Measurements from ENCODE around the gene OBP2B.
"Not testable (repeated sequence)": the region's sequence is repeated elsewhere in the genome, so short reads cannot be mapped to it uniquely, and the experiment has no call there.

The OBP2B gene

GRCh38 chr9:133221177-133221809 is 12.2 kb upstream of the OBP2B start:
- no peak for DNase-seq (ENCODE audit: low spot score)

DNA sequence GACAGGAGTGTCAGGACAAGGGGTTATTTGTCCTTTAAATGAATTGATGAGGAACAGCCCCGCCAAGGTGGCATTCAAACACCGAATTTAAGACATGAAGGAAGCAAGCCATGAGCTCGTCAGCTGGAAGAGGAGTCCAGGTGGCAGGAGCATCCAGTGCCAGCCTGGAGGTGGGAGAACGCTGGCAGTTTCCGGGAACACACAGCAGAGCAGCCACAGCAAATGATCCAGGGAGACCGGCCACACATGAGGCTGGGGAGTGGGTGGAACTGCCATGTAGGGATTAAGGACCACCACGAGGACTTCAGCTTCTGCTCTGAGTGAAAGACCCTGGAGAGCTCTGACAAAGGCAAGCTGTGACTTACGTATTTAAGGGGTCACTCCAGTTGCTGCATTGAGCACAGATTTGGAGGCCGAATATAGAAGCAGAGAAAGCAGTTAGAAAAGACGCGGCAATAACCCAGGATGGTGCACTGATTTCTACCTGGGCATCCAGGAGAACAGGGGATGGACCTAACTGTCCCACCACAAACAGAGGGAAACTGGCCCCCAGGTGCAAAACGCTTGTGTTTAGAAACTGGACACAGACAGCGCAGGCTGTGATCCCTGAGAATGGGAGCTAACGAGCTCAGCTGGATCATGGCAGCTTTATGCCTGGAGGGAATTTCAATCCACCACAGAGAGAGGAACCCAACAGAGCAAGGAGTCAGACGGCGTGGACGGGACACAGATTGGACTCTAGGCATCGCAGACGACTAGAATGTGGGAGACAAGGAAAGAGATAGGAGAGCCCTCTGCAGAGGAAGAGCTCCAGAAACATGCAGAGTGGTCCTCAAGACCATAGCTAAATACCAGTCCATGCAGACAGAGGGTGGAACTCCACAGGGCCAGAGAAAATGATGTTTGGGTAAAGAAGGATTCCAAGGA is 9.3 kb upstream of the OBP2B start:
- not testable (repeated sequence) for DNase-seq (ENCODE audit: low spot score)

GRCh38 chr9:133217333-133217988 is 8.4 kb upstream of the OBP2B start:
- not testable (repeated sequence) for DNase-seq (ENCODE audit: low spot score)

DNA sequence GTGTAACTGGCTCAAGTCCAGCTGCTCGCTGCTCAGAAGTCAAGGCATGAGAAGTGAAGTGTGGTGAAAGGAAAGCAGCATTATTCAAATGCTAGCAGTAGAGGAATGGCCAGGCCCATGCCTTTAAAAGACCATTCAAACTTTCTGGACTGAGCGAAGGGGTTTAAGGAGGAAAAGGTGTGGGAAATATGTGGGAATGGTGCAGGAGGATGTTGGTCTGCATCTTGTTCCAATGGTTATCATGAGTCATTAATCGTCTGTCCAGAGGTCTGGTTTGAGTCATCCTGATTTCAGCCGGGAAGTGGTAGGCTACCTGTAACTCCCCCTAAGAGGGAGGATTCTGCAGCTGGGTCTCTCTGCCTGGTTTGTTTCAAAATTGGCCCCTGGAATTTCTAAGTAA is 5.2 kb upstream of the OBP2B start:
- DNase-seq (ENCODE audit: low spot score) = not testable (repeated sequence)

DNA sequence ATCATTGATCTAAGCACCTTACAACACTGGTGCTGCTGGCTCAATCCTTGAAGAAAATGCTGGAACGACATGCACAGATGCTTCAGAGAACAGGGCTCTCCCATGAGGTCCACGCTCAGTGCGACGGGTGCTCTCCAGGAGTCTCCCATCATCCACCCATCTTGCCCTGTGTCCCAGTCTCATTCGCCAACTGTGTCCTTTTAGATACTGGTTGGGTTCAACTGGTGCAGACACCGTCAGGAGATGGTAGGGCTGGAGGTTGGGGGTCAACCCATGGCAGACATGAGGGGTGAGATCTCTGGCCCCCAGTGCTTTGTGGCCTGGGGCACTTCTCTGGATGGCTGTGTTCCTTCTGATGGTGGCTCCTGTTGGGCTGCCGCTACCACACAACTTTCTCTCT is 1.6 kb upstream of the OBP2B start:
- no peak for DNase-seq (ENCODE audit: low spot score)

DNA sequence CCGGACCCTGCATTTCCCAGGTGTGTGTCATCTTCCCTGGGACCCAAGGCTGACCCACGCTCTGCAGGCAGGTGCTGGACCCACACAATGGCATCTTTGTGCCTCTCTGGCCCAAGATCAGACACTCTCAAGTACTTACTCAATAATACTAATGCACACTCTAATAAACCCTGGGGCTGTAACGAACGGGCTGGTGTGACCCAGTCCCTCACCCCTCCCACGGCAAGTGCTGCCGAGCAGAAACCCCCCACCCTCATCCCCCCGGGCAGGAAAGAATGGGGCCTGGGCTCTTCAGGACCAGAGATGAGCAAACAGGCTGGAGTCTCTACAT is 1.1 kb upstream of the OBP2B start:
- no peak for DNase-seq (ENCODE audit: low spot score)

DNA sequence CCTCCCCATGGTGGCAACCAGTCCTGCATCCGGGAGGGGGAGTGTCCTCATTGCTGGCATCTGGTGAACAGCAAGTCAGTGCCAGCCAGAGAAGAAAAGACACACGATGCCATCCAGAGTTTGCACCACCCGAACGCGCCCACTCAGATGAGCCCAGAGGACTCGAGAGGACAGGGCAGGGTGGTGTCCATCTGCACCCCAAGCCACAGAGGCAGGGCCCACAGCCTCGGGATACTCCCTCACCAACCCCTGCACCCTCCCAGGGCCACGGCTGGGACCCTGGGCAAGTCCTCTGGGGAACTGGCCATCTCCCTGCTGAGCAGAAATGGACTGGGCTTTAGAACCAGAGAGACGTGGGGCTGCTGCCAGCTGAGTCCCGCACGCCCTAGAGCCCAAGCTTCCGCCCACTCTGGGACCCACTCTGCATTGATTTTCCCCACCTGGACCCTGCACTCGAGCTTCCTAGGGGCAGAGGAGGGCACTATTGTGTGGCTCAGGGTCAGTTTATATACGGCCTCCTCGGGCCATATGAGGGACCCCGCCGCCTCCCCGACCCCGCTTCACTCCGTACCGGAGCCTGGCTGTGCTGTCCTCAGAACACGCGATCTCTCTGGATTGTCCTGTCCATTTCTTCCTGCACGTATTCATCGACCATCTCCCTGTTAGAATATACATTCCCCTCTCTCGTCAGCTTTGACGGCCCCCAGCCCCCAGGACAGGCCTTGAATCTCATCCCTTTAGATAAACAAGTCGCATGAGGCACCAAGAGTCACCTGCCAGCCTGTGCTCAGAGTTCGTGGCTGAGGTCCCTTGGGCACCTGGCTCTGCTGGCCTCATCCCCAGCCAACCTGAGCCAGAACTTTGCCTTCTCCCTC is 514 bp upstream of the OBP2B start:
- not testable (repeated sequence) for DNase-seq (ENCODE audit: low spot score)

DNA sequence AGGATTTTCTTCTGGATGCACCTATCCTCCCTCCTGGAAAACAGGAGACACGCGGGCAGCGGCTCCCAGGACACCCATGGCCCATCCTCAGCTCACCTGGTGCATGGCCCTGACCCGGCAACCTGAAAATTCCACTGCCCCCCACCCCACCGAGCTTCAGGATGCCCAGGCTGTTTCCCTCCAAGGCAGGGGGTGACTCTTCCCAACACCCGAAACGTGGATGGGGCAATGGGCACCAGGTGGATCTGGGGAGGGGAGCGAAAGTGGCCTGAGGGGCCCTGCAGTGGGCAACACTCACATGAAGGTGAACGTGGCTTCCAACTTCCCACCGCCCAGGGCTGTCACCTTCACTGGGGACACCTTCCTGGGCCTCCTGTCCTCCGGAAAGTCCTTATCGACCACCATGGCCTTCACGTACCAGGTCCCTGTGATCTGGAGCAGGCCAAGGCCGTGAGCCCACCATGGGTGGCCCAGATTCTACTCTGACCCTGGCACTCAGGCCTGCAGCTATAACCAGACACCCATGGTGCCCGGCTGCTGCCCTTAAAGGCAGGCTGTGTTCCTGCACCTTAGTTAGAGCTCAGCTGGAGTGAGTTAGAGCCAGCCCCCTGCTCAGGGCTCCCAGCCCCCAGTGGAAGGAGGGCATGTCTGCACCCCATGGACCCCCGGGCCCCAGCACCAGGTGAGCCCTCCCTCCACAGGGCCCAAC is 725 bp downstream of the OBP2B start:
- not testable (repeated sequence) for DNase-seq (ENCODE audit: low spot score)

- no peak for DNase-seq (ENCODE audit: low spot score)
These were observed 1.4 kb downstream of the OBP2B start for GRCh38 chr9:133207540-133208170.

- DNase-seq (ENCODE audit: low spot score) = no peak
These were observed 2.0 kb downstream of the OBP2B start for GRCh38 chr9:133207021-133207531.

DNA sequence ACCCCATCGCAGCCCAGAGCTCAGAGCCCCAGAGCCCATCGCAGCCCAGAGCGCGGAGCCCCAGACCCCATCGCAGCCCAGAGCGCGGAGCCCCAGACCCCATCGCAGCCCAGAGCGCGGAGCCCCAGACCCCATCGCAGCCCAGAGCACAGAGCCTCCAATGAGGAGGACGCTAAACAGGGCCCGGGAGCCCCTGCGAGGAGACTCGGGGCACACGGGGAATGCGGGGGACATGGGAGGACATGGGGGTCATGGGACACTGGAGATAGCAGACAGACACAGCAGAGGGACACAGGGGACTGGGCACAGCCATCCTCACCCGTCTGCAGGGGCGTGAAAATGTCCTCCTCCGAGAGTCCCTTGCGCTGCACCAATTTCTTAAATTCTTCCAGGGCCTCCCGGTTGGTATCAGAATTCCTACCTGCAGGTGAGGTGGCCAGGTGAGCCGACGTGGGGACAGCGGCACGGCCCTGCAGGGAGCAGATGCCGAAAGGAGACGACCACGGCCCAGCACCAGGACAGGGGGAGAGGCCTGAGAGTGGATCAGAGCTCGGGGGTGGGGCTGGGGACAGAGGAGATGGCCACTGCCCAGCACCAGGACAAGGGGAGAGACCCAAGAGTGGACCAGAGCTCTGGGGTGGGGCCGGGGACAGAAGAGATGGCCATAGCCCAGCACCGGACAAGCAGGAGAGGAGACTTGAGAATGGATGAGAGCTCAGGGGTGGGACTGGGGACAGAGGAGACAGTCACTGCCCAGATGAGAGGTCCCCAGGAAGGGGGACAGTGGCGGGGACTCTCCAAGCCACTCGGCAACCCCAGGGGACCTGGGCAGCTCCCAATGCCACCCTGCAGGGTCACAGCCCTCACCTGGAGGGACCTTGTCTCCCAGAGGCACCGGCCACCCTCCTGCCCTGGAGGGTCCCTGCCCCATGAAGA is 2.8 kb downstream of the OBP2B start:
- no peak for DNase-seq (ENCODE audit: low spot score)

- not testable (repeated sequence) for DNase-seq (ENCODE audit: low spot score)
These were observed 3.6 kb downstream of the OBP2B start for GRCh38 chr9:133205481-133205887.

DNA sequence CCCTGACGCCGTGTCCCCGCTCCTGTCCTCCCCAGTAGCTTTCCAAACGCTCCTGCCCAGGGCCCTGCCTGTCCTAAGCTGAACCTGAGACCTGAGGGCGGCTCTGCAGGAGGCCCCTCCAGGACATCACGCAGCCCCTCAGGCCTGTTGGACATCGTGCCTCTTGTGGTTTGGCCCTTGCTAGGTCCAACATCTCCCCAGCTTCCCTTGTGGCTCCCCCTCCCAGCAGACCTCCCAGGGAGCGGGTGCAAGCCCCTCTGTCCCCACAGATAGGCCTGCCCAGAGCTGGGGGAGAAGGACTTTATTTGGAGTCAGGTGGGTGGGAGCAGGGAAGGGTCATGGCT is 4.1 kb downstream of the OBP2B start:
- DNase-seq (ENCODE audit: low spot score) = no peak

DNA sequence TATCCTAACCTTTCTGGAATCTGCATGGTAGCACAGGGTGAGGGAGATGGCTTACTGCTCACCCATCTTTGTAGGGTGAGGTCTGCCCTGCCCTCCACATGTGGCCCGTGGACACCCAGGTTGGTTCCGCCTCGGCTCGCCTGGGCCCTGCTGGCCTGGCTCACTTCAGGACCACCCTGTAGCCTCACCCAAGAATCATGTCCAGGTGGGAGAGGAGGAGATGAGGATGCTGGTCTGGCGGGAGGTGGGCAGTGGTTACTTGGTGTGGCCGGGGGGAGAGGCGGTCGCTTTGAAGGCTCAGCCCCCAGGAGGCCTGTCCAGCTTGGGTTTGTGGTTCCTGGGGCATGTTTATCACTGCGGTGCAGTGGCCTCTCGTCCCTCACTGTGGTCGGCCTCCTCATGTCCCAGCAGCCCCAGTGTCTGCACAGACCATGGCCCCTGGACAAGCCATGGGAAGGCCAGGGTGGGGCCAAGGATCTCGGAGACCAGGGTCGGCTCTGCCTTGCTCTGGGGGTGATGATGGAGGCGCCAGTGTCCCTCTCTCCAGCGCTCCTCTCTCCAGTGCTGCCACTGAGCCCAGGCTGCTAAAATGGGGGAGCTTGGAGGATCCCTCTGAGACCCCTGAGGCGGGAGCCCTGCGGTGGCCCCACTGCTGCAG is 4.6 kb downstream of the OBP2B start:
- DNase-seq (ENCODE audit: low spot score) = no peak

DNA sequence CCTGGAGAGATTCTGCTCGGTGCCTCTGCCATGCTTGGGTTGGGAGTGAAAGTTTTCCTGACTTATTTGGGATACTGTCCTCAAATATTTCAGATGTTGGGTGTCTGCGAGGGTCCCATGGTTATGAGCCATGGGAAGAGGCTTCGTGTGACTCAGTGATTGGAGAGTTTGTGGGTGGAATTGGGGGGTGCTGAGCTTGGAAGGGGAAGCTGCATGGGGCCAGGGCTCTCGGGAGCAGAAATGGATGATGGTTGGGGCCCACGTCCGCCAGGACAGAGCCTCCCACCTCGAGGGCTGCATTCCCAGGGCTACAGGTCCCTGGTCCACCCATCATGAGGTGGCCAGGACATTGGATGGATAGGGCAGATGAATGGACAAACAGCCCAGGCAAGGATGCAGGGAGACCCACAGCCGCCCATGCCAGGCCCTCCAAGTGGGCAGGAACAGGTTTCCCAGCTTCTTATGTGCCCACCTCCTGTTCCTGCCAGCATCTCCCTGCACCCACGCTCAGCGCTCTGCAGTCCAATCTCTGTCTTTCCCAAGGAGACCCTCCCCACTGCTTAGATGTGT is 5.5 kb downstream of the OBP2B start:
- DNase-seq (ENCODE audit: low spot score) = no peak

DNA sequence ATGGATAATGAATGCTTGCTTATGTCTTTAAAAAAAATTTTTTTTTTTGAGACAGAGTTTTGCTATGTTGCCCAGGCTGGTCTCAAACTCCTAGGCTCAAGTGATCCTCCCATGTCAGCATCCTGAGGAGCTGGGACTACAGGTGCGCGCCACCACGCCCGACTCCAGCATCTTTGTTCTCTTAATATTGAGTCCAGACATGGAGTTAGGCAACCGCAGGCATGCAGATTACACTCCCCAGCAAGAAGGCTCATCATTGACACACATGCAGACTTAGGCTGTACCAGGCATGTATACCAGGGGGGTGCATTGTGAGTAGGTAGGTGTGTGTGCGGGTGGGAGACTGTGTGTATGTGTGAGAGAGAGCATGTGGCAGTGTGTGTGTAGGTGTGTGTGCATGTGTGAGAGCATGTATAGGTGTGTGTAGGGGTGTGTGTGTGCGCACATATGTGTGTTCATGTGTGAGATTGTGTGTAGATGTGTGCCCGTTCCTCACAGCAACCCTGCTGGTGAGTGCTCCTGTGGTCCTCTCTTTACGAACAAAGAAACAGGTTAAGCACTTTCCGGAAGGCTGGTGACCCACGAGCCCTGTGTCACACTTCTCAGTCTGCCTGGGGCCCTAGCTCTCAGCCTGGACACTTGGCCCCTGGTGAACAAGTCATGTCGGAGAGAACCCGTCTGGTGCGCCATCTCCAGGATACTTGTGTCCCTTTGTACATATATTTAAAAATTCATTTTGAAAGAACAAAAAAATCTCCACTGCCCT is 6.2 kb downstream of the OBP2B start:
- DNase-seq (ENCODE audit: low spot score) = no peak

DNA sequence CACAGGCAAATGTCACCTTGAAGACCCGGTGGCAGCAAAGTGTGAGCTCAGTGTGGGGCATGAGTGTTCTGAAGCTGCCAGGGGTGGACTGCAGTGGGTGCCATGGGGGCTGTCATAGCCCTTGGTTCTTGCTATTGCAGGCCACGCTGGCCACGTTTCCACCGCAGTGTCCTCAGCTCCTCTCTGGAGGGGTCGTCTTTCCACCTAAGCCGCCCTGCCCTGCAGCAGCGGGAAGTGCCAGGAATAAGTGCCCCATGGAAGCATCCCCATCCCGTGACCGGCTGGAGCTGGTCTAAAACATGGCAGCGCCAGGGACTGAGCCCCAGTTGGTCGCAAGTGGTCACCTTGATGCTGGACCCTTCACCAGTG is 6.9 kb downstream of the OBP2B start:
- no peak for DNase-seq (ENCODE audit: low spot score)

Measured in hepatic stellate cell (primary cell).